Measurements from ENCODE around the gene ZNF385C. TPM values are rescaled to one million over a fixed set of nuclear protein-coding genes. Genes with fewer than 3 reads are reported as not detected.
"Not testable (repeated sequence)": the region's sequence is repeated elsewhere in the genome, so short reads cannot be mapped to it uniquely, and the experiment has no call there.

ZNF385C gene
- total RNA-seq, result under 1 TPM in 2 of 4 donors, not detected in 2; 0.27 to 0.48 TPM

- intact Hi-C loops (cut with DNase I; ENCODE audit: low total_unique reads), result loop anchor here (5.0 kb wide), 1 partner anchor 71 kb away; no protein-coding TSS in a partner anchor
- Histone ChIP-seq H3K27me3 (peaks cover 32% of the 10 kb centered on the region), H3K4me1 (peaks cover 0 to 11% (median 9%) of the 10 kb centered on the region in 4 donors), H3K9me3 (no peaks in the 10 kb centered on the region), H3K4me3 (peak within 1 kb of the TSS in 2 of 4 donors; percentile 15 to 16), H3K27ac (no peak within 1 kb of the TSS), H3K36me3 (no peaks in the 10 kb centered on the region)
- TF ChIP-seq POLR2A (IDR thresholded peaks at IDR 0.05) (no peak), POLR2AphosphoS5 (IDR thresholded peaks at IDR 0.05) (no peak), EP300 (IDR thresholded peaks at IDR 0.05; ENCODE audit: low read depth) (no peak)
- in situ Hi-C loops (cut with MboI; ENCODE audit: low pct_ligation_motif_present in 1 of 4, low pct_unique_long_range_greater_than_20kb in 1 of 4, low sequenced_read_pairs in 3 of 4), result loop anchor here in 1 of 4 donors (25.0 kb wide), 1 partner anchor 361 kb away; the partner anchor contains the start of gene HAP1
- no peak for DNase-seq
- WGBS, 2 donors (ENCODE audit: low coverage in 1 of 2), result 13 to 22% methylated on average over 3 to 37 of the region's 52 CpGs
Measured at GRCh38 chr17:42097691-42098631, at the start of gene ZNF385C. ZNF385C (minus strand) TSS chr17:42098473; CDS start chr17:42063056, 35,417 bp downstream.

- in situ Hi-C loops (cut with MboI; ENCODE audit: low pct_ligation_motif_present in 1 of 4, low pct_unique_long_range_greater_than_20kb in 1 of 4, low sequenced_read_pairs in 3 of 4), result no loop called here
- Histone ChIP-seq H3K27me3 (no peaks in the 10 kb centered on the region), H3K27ac (no peak overlapping the region), H3K4me3 (no peak overlapping the region), H3K4me1 (peaks cover 0 to 34% (median 5%) of the 10 kb centered on the region in 4 donors), H3K36me3 (peaks cover 0 to 11% (median 2%) of the 10 kb centered on the region in 4 donors), H3K9me3 (no peaks in the 10 kb centered on the region)
- WGBS, 2 donors (ENCODE audit: low coverage in 1 of 2), result 84 to 93% methylated on average over 6 to 13 of the region's 13 CpGs
- DNase-seq, result no peak
- TF ChIP-seq EP300 (IDR thresholded peaks at IDR 0.05; ENCODE audit: low read depth) (no peak), CTCF (IDR thresholded peaks at IDR 0.05) (no peak), POLR2AphosphoS5 (IDR thresholded peaks at IDR 0.05) (no peak), POLR2A (IDR thresholded peaks at IDR 0.05) (no peak)
- intact Hi-C loops (cut with DNase I; ENCODE audit: low total_unique reads), result no loop called here
Measured at GRCh38 chr17:42146911-42147607, 48.8 kb upstream of the ZNF385C start.

- peaks cover 2 to 33% (median 12%) of the 10 kb centered on the region in 4 donors for H3K4me1 ChIP-seq
- H3K27me3 ChIP-seq; H3K4me3 ChIP-seq; H3K9me3 ChIP-seq; H3K27ac ChIP-seq; intact Hi-C loops (cut with DNase I; ENCODE audit: low total_unique reads); DNase-seq; in situ Hi-C loops (cut with MboI; ENCODE audit: low pct_ligation_motif_present in 1 of 4, low pct_unique_long_range_greater_than_20kb in 1 of 4, low sequenced_read_pairs in 3 of 4): not testable (repeated sequence)
- 71 to 87% methylated on average over 3 to 4 of the region's 4 CpGs for WGBS, 2 donors (ENCODE audit: low coverage in 1 of 2)
- H3K36me3 ChIP-seq, result peaks cover 0 to 10% (median 4%) of the 10 kb centered on the region in 4 donors
Measured at GRCh38 chr17:42143138-42143537, 44.9 kb upstream of the ZNF385C start.

- TF ChIP-seq POLR2A (IDR thresholded peaks at IDR 0.05), result no peak
- TF ChIP-seq POLR2AphosphoS5 (IDR thresholded peaks at IDR 0.05), result no peak
- TF ChIP-seq EP300 (IDR thresholded peaks at IDR 0.05; ENCODE audit: low read depth), result no peak
- TF ChIP-seq CTCF (IDR thresholded peaks at IDR 0.05), result no peak
- peaks cover 0 to 10% (median 4%) of the 10 kb centered on the region in 4 donors for H3K36me3 ChIP-seq
- in situ Hi-C loops (cut with MboI; ENCODE audit: low pct_ligation_motif_present in 1 of 4, low pct_unique_long_range_greater_than_20kb in 1 of 4, low sequenced_read_pairs in 3 of 4), result no loop called here
- no peak overlapping the region for H3K4me3 ChIP-seq
- DNase-seq, result no peak
- no peak overlapping the region for H3K27ac ChIP-seq
- H3K27me3 ChIP-seq, result no peaks in the 10 kb centered on the region
- intact Hi-C loops (cut with DNase I; ENCODE audit: low total_unique reads), result no loop called here
- WGBS, 2 donors (ENCODE audit: low coverage in 1 of 2), result 83 to 86% methylated on average over 4 to 7 of the region's 7 CpGs
- peaks cover 4 to 40% (median 16%) of the 10 kb centered on the region in 4 donors for H3K4me1 ChIP-seq
- no peaks in the 10 kb centered on the region for H3K9me3 ChIP-seq
Measured at GRCh38 chr17:42142371-42142896, 44.2 kb upstream of the ZNF385C start.
